Umbilical cord (tissue), 2 donors: ENCODE measurements around the gene HDAC4. TPM values are rescaled to one million over a fixed set of nuclear protein-coding genes. Genes with fewer than 3 reads are reported as not detected.

Experiments
- DNase-seq: peaks from one replicate; pipeline ENCODE4 v3.0.0-alpha.2; 2015; ENCODE audit warnings: low spot score
- total RNA-seq: library from RNA; depleted of rRNA; stranded (reverse); fragments of >200 nt; gene quantifications from one replicate; pipeline ENCODE4 v1.2.3, GENCODE V29; 2014; ENCODE audit warnings: low replicate concordance; ENCODE audit not compliant: insufficient read depth

HDAC4 gene
- total RNA-seq, 1 donor from 2014 or later = 99.4 TPM

GRCh38 chr2:239001794-239002193, 399.0 kb downstream of the HDAC4 start:
- DNase-seq = no peak

GRCh38 chr2:239000500-239001073, 400.2 kb downstream of the HDAC4 start:
- DNase-seq = no peak

- no peak for DNase-seq
Observed at GRCh38 chr2:239000089-239000488, 400.7 kb downstream of the HDAC4 start.

- no peak for DNase-seq
Observed at GRCh38 chr2:238999291-238999741, 401.5 kb downstream of the HDAC4 start.

GRCh38 chr2:238998801-238999200, 402.0 kb downstream of the HDAC4 start:
- peak; percentile 13 for DNase-seq
